Left lobe of liver (tissue), 2 donors: ENCODE measurements around the gene TACC2. TPM values are rescaled to one million over a fixed set of nuclear protein-coding genes. Genes with fewer than 3 reads are reported as not detected.
A peak's percentile ranks its signal among the peaks of the same experiment; 100 is the strongest.

Experiments
- ATAC-seq: fragments of 200-7000 bp; cut with Tn5 transposase; one replicate; pipeline ENCODE4 v1.9.1; 2020; ENCODE audit warnings: mild to moderate bottlenecking, moderate library complexity
- DNase-seq: peaks from one replicate; pipeline ENCODE4 v3.0.0-alpha.2; 2020; ENCODE audit warnings: low spot score
- total RNA-seq: library from RNA; stranded (reverse); gene quantifications from one replicate; pipeline ENCODE4 v1.2.1, GENCODE V29; 2021
- donor health status: DM: no; HTN: no; CAD: no; lungs with moderate emphysema.
- donor health status: DM: no; HTN: yes; CAD: no.

Gene TACC2
- total RNA-seq, 1 donor from 2014 or later: 21.5 TPM

DNA sequence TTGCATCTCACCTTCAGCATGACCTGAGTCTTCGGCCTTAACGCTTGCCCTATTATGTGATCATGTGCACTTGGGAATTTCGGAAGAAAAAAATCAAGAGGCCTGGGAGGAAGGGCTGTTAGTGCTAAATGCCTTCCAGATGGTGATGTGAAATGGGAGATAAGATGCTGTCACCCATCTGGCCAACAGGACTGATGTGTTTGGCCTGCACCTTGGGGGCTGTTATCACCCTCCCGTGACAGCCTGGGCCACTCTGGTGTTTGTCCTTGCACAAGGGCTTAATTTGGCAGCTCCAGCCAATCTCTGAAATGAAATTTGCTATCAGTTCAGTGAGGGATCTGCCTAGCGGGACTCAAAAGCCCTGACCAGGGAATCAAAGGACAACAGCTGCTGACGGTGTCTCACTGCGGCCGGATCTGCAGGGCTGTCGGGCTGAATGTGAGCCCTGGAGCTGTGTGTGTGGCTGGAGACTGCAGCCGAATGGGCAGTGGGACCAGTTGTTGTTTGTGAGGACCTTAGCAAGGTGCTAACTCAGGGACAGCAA, 150.7 kb downstream of the TACC2 start:
- DNase-seq (no peak), ATAC-seq (no peak)

DNA sequence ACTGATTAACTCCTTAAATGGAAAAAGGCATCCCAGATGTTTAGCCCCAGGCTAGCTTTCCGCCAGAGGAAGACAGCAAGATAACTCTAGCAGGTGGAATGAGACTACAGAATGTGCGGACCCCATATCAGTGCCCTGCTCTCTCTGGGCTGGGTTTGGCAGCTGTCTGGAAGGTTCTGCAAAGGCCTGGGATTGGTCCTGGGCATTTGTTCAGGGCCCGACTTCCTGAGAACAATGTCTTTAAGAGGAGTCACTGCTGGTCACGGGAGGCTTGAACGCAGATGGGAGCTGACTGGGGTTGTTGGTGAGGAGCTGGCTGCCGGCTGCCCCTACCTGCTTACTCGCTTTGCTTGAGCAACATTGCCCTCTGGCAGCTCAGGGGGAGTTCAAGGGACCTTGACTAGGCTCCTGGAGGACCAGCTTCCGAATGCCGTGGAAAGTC, 151.5 kb downstream of the TACC2 start:
- no peak for ATAC-seq
- no peak for DNase-seq

GRCh38 chr10:122140941-122141623, 152.1 kb downstream of the TACC2 start:
- DNase-seq (no peak), ATAC-seq (no peak)

- DNase-seq: no peak
- no peak for ATAC-seq
Measured at GRCh38 chr10:122141821-122142640, 153.1 kb downstream of the TACC2 start.

DNA sequence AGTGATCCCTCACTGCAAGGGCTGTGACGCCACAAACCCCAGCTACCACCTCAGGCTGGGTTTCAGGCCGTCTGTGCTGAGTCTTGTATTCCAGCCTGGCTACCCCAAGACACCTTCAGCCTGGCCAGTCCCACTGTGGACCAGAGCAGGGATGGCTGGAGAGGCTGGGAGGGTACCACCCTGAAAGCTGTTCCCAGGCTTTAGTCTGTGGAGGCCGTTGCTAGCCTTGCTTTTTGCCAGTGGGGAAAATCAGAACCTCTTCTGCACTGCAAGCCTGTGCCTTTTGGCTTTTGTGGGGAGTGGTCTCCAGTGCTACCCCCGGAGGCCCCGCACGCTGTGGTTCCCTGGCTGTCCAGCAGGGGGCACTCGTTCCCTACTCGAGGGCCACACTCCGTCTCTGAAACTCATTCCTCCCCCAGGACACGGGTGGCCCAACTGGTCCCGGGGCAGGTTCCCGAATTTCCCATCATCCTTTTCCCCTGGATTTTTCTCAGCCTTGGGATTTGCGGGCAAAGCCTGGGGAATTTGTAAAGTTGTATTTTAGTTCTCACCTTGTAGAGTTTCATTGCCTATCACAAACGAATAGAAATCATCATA, 153.8 kb downstream of the TACC2 start:
- peak; percentile 71 for DNase-seq
- ATAC-seq: peak; percentile 83

DNA sequence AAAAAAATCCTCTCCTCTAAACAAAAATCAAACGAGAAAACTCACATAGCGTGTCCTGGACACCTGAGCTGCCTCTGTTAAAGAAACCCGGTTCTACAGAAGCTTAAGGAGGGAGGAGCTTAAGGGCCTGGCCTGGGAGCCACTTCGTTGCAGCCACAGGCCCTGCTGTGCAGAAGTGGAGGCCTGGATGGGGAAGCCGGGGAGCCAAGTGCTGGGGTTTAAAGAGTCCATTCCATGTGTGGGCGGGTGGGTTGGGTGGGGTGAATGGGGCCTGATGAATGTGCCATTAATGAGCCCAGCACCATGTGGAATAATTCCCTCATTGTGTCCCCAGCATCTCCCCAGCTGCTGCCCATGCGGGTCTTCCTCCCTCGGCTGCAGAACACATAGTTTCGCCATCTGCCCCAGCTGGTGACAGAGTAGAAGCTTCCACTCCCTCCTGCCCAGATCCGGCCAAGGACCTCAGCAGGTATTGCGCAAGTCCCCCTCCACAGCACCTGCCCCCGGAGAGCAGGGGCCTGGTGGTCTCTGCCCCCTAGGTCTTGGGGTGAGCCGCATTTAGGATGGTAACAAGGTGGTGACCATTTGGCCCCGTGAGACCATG, 154.4 kb downstream of the TACC2 start:
- peak; percentile 63 for DNase-seq
- peak; percentile 56 for ATAC-seq

DNA sequence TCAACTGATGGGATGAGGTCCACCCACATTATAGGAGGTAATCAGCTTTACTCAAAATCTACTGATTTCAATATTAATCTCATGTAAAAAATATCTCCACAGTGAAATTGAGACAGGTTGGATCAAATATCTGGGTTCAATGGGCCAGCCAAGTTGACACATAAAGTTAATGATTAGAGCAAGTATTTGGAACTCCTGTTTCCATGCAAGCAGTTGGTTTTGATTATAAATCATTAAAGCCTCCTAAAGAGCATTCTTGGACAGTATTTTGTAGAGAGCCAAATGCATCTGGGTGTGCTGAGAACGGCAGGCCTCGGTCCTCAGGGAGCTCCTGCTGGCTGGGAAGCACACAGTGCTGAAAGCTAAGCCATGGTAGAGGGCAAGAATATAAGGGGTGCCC, 155.2 kb downstream of the TACC2 start:
- DNase-seq: no peak
- ATAC-seq: peak; percentile 51

DNA sequence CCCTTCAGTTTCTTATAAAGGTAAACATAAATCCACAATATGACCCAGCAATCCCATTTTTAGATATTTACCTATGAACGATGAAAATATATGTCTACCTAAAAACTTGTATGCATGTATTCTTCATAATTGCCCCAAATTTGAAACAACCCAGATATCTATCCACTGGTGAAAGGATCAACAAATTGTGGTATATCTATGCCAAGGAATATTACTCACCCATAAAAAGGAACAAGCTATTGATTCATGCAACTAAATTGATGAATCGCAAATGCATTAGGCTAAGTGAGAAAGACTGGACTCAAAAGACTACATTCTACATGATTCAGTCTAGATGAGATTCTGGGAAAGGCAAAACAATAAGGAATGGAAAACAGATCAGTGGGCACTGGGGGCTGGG, 156.2 kb downstream of the TACC2 start:
- no peak for DNase-seq

GRCh38 chr10:122147663-122148062, 158.7 kb downstream of the TACC2 start:
- no peak for ATAC-seq
- DNase-seq: no peak

More for the DNA sequence above, 156.2 kb downstream of the TACC2 start:
- no peak for ATAC-seq

DNA sequence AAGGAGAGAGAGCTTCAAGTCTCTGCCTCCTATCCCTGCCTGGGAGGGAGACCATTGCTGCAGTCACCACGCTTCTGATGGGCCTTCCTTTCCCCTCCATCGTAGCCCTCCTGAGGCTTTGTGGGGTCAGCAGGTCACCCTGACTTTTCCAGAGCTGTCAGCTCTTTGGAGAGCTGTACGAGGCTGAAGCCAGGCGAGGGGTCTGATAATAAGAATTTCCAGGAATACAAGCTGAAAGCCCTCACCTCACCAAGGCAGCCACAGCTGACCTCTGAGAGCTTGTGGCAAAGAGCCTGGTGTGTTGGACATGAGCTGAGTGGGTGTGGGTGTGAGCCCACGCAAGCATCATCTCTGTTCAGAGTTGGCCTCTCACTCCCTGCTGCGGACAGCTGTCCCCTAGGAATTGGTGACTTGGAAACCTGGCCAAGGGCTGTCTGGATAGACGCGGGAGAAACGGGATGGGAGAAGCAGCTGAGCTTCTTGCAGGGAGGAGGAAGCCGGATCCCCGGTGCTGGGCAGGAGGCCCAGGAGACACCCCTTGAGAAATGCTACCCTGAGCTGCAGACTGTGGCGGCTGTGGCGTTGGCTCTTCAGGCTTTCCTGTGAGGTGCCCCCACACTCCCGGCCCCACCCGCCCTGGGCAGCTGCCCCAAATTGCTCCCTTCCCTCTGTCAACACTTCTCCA, 160.1 kb downstream of the TACC2 start:
- ATAC-seq (no peak), DNase-seq (no peak)

DNA sequence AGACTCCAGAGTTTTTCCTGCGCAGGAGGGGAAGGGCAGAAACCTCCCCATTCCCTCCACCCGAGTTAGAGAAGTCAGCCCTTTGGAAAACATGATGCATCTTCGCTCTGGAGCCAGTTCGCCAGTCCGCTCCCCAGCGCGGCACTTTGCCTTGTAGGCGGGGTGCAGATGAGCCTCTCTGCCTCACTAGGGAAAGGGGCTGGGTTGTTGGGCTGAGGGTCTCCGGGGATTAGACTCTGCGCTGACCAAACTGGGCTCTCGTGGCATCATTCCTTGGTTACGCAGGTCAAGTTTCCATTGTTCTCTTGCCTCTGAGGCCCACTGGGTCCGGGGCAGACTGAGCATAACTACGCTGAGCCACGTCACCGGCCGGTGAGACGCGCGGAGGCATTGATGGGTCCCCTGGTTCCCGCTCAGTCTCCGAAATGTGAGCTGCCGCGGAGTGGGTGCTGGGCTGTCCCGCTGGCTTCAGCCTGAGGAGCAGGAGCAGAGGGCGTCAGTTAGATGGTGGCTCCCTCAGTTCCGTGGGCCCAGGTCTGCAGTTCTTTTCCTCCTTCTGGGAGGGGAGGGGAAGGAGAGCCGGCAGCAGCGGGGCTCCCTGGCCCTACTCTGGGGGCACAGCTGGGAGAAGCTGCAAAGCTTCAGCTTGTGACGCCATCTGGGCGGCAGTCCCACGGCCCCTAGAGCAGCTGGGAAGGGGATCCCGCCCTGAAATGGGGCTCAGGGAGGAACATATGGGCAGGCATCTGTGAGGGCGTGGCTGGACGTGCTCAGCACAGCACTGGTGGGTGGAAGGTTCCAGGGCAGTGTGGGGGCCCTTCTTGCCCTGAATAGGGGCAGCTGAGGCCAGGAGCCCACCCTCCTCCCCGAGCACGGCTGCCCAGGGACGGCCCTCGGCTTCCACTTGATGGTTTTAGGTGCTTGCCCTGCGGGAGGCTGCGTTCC, 160.9 kb downstream of the TACC2 start:
- ATAC-seq (no peak), DNase-seq (no peak)

GRCh38 chr10:122151121-122151694, 162.2 kb downstream of the TACC2 start:
- no peak for DNase-seq
- no peak for ATAC-seq

GRCh38 chr10:122152544-122152943, 163.6 kb downstream of the TACC2 start:
- DNase-seq (no peak), ATAC-seq (no peak)

DNA sequence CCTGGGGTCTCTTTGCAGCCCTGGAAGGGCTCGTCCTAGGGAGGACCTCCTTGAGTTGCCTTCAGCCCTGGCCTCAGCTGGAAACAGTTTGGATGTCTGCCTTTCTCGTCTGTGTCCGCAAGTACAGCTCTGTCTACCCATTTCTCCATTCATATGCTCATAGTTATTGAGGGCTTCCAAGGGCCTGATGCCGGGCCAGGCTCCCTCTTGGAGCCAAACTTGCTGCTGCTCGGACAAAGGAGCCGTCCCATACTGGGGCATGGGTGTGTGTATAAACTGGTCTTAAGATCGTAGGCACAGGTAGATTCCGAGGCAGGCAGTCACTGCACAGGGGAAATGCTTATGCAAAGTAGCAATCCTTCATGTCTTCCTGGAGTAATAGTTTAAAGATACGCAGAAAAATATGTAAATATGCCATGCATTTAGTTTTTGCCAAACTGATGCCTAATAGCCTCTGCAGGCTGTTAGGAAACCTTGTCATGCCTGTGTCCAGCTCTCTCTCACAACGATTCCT, 165.1 kb downstream of the TACC2 start:
- DNase-seq: no peak
- no peak for ATAC-seq

GRCh38 chr10:122154545-122155366, 165.8 kb downstream of the TACC2 start:
- DNase-seq (no peak), ATAC-seq (peak; percentile 46)

DNA sequence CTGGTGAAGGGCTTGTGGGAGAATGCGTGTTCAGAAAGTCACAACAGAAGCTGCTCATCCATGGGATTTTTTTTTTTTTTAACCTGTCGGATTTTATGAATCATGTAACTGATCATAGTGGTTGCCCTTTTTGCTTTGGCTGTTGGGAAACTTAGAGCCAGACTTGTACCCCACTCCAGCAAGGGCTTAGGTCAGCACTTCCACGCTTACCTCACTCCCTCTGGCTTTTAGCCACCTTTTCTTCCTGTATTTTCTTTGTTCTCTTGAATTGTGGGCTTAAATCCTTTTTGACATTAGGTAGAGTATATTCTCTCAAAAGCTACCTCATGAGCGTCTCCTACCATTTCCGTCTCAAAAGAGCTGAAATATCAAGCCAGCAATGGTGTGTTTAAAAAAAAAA, 168.5 kb downstream of the TACC2 start:
- no peak for DNase-seq
- ATAC-seq: no peak

GRCh38 chr10:122158362-122158761, 169.4 kb downstream of the TACC2 start:
- ATAC-seq (no peak), DNase-seq (no peak)
